ENCODE measurements around the gene GOLT1B.

GOLT1B gene

DNA sequence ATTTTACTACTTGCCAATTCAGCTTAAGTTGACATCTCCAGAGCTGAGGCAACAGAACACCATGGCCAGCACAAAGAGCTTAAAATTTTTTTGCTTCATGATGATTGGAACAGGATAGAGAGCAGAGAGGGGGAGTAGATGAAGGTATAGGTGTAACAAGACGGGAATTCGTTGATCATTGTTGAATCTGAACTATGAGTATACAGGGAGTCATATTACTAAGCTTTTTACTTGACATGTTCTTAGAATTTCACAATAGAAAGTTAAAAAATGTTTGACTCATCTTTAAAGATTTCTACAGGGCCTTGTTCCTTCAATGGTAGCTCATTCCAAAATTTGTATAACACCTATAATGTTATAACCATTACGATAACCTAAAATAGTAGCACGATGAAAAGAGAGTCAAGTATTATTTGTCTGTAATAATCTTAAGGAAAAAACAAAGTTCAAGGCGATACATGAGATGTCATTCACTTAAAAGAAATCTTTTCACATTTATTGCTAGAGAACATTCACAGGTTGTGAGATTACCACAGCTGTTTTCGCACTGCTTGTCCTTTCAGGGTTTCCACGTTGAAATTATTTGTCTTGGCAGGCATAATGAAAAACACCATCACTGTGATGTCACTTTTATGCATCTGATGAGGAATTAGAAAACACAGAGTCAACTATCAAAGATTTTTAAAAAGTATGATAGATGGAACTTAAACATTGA, 58.4 kb downstream of the GOLT1B start:
- H3K36me3 Mint-ChIP-seq (ENCODE audit: low read depth) = no peaks in the 10 kb centered on the region
- no peaks in the 10 kb centered on the region for H3K27me3 Mint-ChIP-seq (ENCODE audit: low read depth)
- no peak overlapping the region for H3K27ac Mint-ChIP-seq
- H3K4me1 Mint-ChIP-seq = peaks cover 14% of the 10 kb centered on the region
- H3K4me3 Mint-ChIP-seq = no peak overlapping the region
- H3K9me3 Mint-ChIP-seq = no peaks in the 10 kb centered on the region
- TF ChIP-seq, protein P1, sequence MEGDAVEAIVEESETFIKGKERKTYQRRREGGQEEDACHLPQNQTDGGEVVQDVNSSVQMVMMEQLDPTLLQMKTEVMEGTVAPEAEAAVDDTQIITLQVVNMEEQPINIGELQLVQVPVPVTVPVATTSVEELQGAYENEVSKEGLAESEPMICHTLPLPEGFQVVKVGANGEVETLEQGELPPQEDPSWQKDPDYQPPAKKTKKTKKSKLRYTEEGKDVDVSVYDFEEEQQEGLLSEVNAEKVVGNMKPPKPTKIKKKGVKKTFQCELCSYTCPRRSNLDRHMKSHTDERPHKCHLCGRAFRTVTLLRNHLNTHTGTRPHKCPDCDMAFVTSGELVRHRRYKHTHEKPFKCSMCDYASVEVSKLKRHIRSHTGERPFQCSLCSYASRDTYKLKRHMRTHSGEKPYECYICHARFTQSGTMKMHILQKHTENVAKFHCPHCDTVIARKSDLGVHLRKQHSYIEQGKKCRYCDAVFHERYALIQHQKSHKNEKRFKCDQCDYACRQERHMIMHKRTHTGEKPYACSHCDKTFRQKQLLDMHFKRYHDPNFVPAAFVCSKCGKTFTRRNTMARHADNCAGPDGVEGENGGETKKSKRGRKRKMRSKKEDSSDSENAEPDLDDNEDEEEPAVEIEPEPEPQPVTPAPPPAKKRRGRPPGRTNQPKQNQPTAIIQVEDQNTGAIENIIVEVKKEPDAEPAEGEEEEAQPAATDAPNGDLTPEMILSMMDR (IDR thresholded peaks at IDR 0.05; ENCODE audit: unreplicated experiment in 3 of 3) = no peak

DNA sequence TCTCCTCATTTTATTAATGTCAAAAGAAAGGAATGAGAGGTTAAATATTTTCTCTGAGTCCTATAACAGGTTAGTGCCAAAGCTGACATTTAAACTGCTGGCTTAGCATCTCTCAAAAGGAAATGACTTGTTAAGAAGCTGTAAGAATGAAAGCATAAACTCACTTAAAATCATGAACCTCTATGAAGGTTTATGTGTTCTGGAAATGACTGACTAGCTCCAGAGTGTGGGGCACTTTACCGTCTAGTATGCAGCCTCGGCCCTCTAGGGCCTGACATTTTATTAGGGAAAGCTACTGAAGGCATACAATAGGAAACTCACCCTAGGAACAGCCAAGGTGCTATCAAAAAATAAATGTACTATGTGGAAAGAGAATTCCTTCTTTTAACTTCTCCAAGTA, 59.6 kb downstream of the GOLT1B start:
- H3K27me3 Mint-ChIP-seq (ENCODE audit: low read depth) = no peaks in the 10 kb centered on the region
- no peak overlapping the region for H3K27ac Mint-ChIP-seq

DNA sequence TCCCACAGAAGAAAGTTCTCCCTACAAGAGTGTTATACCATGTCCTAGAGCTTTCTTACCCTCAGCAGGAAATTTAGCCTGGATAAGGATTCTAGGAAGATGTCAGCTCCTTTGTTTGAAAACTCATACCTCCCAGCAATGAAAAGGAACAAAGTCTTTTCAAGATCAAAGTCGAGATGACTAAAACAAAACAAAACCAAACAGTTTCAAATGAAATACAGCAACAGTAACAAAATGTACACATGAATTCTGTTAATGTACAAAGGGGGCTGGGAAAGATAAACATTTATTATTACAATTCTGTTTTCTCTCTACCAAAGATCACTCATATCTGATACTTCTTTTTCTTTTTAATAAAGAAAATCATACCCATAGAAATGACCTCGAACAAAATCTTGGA, 61.3 kb downstream of the GOLT1B start:
- Mint-ChIP-seq H3K27me3 (ENCODE audit: low read depth) (no peaks in the 10 kb centered on the region), H3K36me3 (ENCODE audit: low read depth) (no peaks in the 10 kb centered on the region), H3K9me3 (no peaks in the 10 kb centered on the region), H3K27ac (no peak overlapping the region), H3K4me3 (no peak overlapping the region), H3K4me1 (peaks cover 8% of the 10 kb centered on the region)
- TF ChIP-seq, protein P1 (IDR thresholded peaks at IDR 0.05; ENCODE audit: unreplicated experiment in 3 of 3) = no peak

More for the DNA sequence above, 59.6 kb downstream of the GOLT1B start:
- H3K36me3 Mint-ChIP-seq (ENCODE audit: low read depth) = no peaks in the 10 kb centered on the region
- no peak overlapping the region for H3K4me3 Mint-ChIP-seq
- peaks cover 8% of the 10 kb centered on the region for H3K4me1 Mint-ChIP-seq
- TF ChIP-seq, protein P1 (IDR thresholded peaks at IDR 0.05; ENCODE audit: unreplicated experiment in 3 of 3) = no peak
- H3K9me3 Mint-ChIP-seq = no peaks in the 10 kb centered on the region

DNA sequence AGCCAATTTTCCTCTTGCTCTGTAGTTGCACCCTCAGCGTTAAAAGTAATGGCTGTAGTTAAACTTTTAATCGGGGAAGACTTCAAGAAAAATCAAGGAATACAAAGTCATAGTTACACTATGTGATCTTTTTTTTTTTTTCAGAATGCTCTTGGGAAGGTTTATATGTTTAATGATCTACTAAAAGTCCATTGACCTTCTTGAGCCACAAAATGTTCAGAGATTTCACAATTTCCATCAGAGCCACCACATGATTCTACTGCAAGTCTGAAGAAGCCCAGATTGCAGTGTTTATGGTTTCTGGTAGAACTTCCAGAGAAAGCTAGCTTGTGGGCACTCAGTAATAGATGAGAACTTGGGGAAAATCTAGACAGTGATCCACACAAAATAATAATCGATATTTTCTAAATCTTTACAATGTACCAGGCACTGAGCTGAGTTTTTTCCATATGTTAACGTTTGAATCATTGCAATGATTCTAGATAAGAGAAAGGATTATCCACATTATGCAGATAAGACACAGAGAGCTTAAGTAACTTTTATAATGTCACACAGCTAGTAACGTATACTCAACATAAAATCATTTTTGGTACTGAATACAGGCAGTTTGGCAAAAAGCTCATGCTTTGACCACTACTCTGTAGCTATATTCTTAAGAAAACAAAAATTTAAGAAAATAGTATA, 64.8 kb downstream of the GOLT1B start:
- no peaks in the 10 kb centered on the region for H3K27me3 Mint-ChIP-seq (ENCODE audit: low read depth)
- peaks cover 7% of the 10 kb centered on the region for H3K4me1 Mint-ChIP-seq
- TF ChIP-seq, protein P1 (IDR thresholded peaks at IDR 0.05; ENCODE audit: unreplicated experiment in 3 of 3) = no peak
- H3K27ac Mint-ChIP-seq = peak overlapping the region in 2 of 3 experiments; percentile 71 to 77
- H3K9me3 Mint-ChIP-seq = no peaks in the 10 kb centered on the region
- no peak overlapping the region for H3K4me3 Mint-ChIP-seq
- no peaks in the 10 kb centered on the region for H3K36me3 Mint-ChIP-seq (ENCODE audit: low read depth)

DNA sequence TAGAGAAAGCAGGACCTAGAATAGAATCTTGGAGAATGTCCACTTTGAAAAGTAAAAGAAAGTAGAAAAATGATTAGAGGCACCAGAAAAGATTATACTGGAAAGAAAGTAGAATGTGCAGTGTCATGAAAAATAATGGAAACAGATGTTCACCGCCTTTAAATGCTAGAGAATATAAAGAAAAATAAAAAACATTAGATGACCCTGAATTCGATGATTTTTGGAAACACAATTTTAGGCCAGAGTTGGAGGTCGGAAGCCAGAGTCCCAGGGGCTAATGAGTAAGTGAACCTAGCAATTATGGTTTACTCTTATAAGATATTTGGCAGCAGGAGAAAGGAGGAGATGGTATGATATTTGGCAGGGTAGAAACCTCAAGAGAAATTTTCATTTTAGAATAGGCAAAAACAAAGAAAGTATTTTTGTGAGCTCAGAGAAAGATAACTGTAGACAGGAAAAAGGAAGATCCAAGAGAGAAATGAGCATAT, 65.4 kb downstream of the GOLT1B start:
- no peaks in the 10 kb centered on the region for H3K36me3 Mint-ChIP-seq (ENCODE audit: low read depth)
- H3K9me3 Mint-ChIP-seq = no peaks in the 10 kb centered on the region
- peaks cover 7% of the 10 kb centered on the region for H3K4me1 Mint-ChIP-seq
- H3K27me3 Mint-ChIP-seq (ENCODE audit: low read depth) = no peaks in the 10 kb centered on the region
- TF ChIP-seq, protein P1 (IDR thresholded peaks at IDR 0.05; ENCODE audit: unreplicated experiment in 3 of 3) = no peak
- no peak overlapping the region for H3K4me3 Mint-ChIP-seq
- H3K27ac Mint-ChIP-seq = no peak overlapping the region
